T-helper 1 cell (primary cell): ENCODE data around the gene MAPK8IP3.
A peak's percentile ranks its signal among the peaks of the same experiment; 100 is the strongest.

Source experiments
- DNase-seq, 5 donors: peaks; one replicate each; pipeline ENCODE4 v3.0.0-alpha.2; 2012 to 2020

Gene MAPK8IP3

GRCh38 chr16:1677942-1678499, 28.0 kb upstream of the MAPK8IP3 start, which contains the start of gene JPT2:
JPT2 (plus strand) TSS chr16:1678279; CDS start chr16:1678313, 34 bp downstream.
- DNase-seq = peak; percentile 88 to 98 (median 91)

- peak in 4 of 5 donors; percentile 20 to 42 (median 28) for DNase-seq
Observed at GRCh38 chr16:1678500-1679098, 27.4 kb upstream of the MAPK8IP3 start.

GRCh38 chr16:1680361-1680760, 25.6 kb upstream of the MAPK8IP3 start:
- DNase-seq = no peak

- DNase-seq = no peak
Observed at GRCh38 chr16:1681032-1681431, 25.0 kb upstream of the MAPK8IP3 start.

- DNase-seq = no peak
Observed at GRCh38 chr16:1687427-1688316, 18.3 kb upstream of the MAPK8IP3 start.

GRCh38 chr16:1688807-1689560, 17.0 kb upstream of the MAPK8IP3 start:
- DNase-seq = no peak

- no peak for DNase-seq
Observed at GRCh38 chr16:1689853-1690252, 16.1 kb upstream of the MAPK8IP3 start.

GRCh38 chr16:1690810-1691209, 15.2 kb upstream of the MAPK8IP3 start:
- DNase-seq = no peak

GRCh38 chr16:1691276-1691675, 14.7 kb upstream of the MAPK8IP3 start:
- no peak for DNase-seq

- DNase-seq = no peak
Observed at GRCh38 chr16:1691956-1692355, 14.0 kb upstream of the MAPK8IP3 start.

- DNase-seq = no peak
Observed at GRCh38 chr16:1696863-1697262, 9.1 kb upstream of the MAPK8IP3 start.

- DNase-seq = no peak
Observed at GRCh38 chr16:1698680-1699079, 7.3 kb upstream of the MAPK8IP3 start.

GRCh38 chr16:1700246-1700645, 5.7 kb upstream of the MAPK8IP3 start:
- no peak for DNase-seq

- DNase-seq = no peak
Observed at GRCh38 chr16:1701216-1701878, 4.6 kb upstream of the MAPK8IP3 start.

GRCh38 chr16:1705324-1705687, 689 bp upstream of the MAPK8IP3 start:
- peak in 1 of 5 donors; percentile 23 for DNase-seq

- peak in 3 of 5 donors; percentile 25 to 40 (median 28) for DNase-seq
Observed at GRCh38 chr16:1706386-1707192, 594 bp downstream of the MAPK8IP3 start.

- peak in 1 of 5 donors; percentile 20 for DNase-seq
Observed at GRCh38 chr16:1707193-1707790, 1.3 kb downstream of the MAPK8IP3 start.

GRCh38 chr16:1708083-1708767, 2.2 kb downstream of the MAPK8IP3 start:
- DNase-seq = no peak

- DNase-seq = no peak
Observed at GRCh38 chr16:1708768-1709180, 2.8 kb downstream of the MAPK8IP3 start.

GRCh38 chr16:1709356-1709755, 3.4 kb downstream of the MAPK8IP3 start:
- no peak for DNase-seq
